SJSA1 (cell line): ENCODE results near the gene GYG1. TPM values are rescaled to one million over a fixed set of nuclear protein-coding genes. Genes with fewer than 3 reads are reported as not detected.
"Not testable (repeated sequence)": the region's sequence is repeated elsewhere in the genome, so short reads cannot be mapped to it uniquely, and the experiment has no call there.

Experiments
- DNase-seq, 2 experiments: peaks; one replicate each; pipeline ENCODE4 v3.0.0-alpha.2; 2015 to 2020; ENCODE audit warnings: low spot score in 2 of 2, low read depth in 1 of 2
- H3K27ac ChIP-seq: fragments of 250-450 bp; sonication (Bioruptor Pico); 2 replicates; pipeline ENCODE4 v1.5.1; 2020; ENCODE audit warnings: mild to moderate bottlenecking, moderate library complexity
- H3K27me3 ChIP-seq: fragments of 250-450 bp; sonication (Bioruptor Pico); replicated peaks from 2 replicates; pipeline ENCODE4 v1.5.1; 2020; ENCODE audit warnings: mild to moderate bottlenecking, moderate library complexity
- H3K36me3 ChIP-seq: fragments of 250-450 bp; sonication (Bioruptor Pico); 2 replicates; pipeline ENCODE4 v1.5.1; 2020; ENCODE audit warnings: mild to moderate bottlenecking
- H3K4me1 ChIP-seq: fragments of 250-450 bp; sonication (Bioruptor Pico); replicated peaks from 2 replicates; pipeline ENCODE4 v1.6.1; 2021; ENCODE audit warnings: mild to moderate bottlenecking
- H3K4me3 ChIP-seq: fragments of 250-450 bp; sonication (Bioruptor Pico); 2 replicates; pipeline ENCODE4 v1.5.1; 2020; ENCODE audit warnings: mild to moderate bottlenecking
- H3K9me3 ChIP-seq: fragments of 250-450 bp; sonication (Bioruptor Pico); replicated peaks from 2 replicates; pipeline ENCODE4 v1.5.1; 2020; ENCODE audit warnings: mild to moderate bottlenecking
- total RNA-seq: library from RNA; depleted of rRNA; stranded (reverse); fragments of >200 nt; shearing (Covaris generic); gene quantifications from 2 replicates; pipeline ENCODE4 v1.2.3, GENCODE V29; 2014

The GYG1 gene
- total RNA-seq, 1 experiment from 2014 or later = 14.1 TPM

- H3K36me3 ChIP-seq = no peaks in the 10 kb centered on the region
- H3K9me3 ChIP-seq = no peaks in the 10 kb centered on the region
- H3K27me3 ChIP-seq = no peaks in the 10 kb centered on the region
- no peak overlapping the region for H3K27ac ChIP-seq
- H3K4me3 ChIP-seq = no peak overlapping the region
- no peak for DNase-seq
- no peaks in the 10 kb centered on the region for H3K4me1 ChIP-seq
Measured at GRCh38 chr3:148964809-148965208, 26.5 kb upstream of the GYG1 start.

- H3K9me3 ChIP-seq = no peaks in the 10 kb centered on the region
- no peak overlapping the region for H3K4me3 ChIP-seq
- no peak overlapping the region for H3K27ac ChIP-seq
- H3K27me3 ChIP-seq = no peaks in the 10 kb centered on the region
- no peaks in the 10 kb centered on the region for H3K36me3 ChIP-seq
- no peak for DNase-seq
- H3K4me1 ChIP-seq = no peaks in the 10 kb centered on the region
Measured at GRCh38 chr3:148968321-148968720, 23.0 kb upstream of the GYG1 start.

DNA sequence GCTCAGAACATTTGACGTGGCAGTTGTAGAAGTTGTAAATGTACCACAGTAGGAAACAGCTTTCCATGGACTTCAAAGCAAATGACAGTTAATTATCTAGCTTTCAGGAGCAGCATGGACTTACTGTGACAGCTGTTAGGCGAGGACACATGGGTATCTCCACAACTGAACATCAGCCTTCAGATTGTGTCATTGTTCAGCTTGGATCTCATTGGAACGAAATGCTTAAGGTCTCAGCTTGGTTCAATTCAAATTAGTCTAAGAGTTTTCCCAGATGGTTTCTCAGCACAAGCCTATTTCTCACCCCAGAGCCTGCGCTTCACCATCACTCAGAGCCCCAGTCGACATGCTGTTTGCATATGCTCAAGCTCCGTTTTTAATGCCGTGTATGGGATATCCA lies 21.1 kb upstream of the GYG1 start:
- Histone ChIP-seq H3K36me3 (no peaks in the 10 kb centered on the region), H3K27me3 (no peaks in the 10 kb centered on the region), H3K4me3 (no peak overlapping the region), H3K27ac (no peak overlapping the region), H3K4me1 (no peaks in the 10 kb centered on the region), H3K9me3 (no peaks in the 10 kb centered on the region)
- no peak for DNase-seq

GRCh38 chr3:148971401-148972163 lies 19.8 kb upstream of the GYG1 start:
- Histone ChIP-seq H3K4me3 (no peak overlapping the region), H3K4me1 (no peaks in the 10 kb centered on the region), H3K27ac (no peak overlapping the region), H3K27me3 (no peaks in the 10 kb centered on the region), H3K36me3 (no peaks in the 10 kb centered on the region), H3K9me3 (no peaks in the 10 kb centered on the region)
- no peak for DNase-seq

DNA sequence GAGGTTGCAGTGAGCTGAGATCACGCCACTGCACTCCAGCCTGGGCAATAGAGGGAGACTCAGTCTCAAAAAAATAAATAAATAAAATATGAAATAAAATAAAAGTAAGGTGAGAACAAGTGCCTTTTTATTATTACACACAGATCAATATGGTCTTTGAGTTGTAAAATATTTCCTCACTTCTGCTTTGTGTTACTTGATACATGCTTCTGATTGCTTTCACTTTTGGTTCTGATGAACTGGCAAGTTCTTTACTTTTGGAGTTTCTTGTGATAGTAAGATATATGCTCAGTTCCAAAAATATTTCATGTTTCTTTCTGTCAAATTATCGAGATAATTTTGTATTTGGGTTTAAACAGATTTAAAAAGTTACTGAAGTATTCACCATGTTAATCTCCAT lies 16.6 kb upstream of the GYG1 start:
- no peak for DNase-seq
- Histone ChIP-seq H3K4me3 (peak overlapping the region; percentile 16), H3K27me3 (no peaks in the 10 kb centered on the region), H3K36me3 (no peaks in the 10 kb centered on the region), H3K4me1 (no peaks in the 10 kb centered on the region), H3K27ac (no peak overlapping the region), H3K9me3 (no peaks in the 10 kb centered on the region)

- no peaks in the 10 kb centered on the region for H3K4me1 ChIP-seq
- peak overlapping the region; percentile 16 for H3K4me3 ChIP-seq
- no peak for DNase-seq
- no peaks in the 10 kb centered on the region for H3K27me3 ChIP-seq
- no peaks in the 10 kb centered on the region for H3K36me3 ChIP-seq
- no peaks in the 10 kb centered on the region for H3K9me3 ChIP-seq
- H3K27ac ChIP-seq = no peak overlapping the region
Measured at GRCh38 chr3:148975248-148975647, 16.1 kb upstream of the GYG1 start.

- no peak for DNase-seq
- H3K9me3 ChIP-seq = no peaks in the 10 kb centered on the region
- H3K4me1 ChIP-seq = no peaks in the 10 kb centered on the region
- no peaks in the 10 kb centered on the region for H3K36me3 ChIP-seq
- H3K27ac ChIP-seq = no peak overlapping the region
- no peak overlapping the region for H3K4me3 ChIP-seq
- H3K27me3 ChIP-seq = no peaks in the 10 kb centered on the region
Measured at GRCh38 chr3:148975696-148976095, 15.6 kb upstream of the GYG1 start.

DNA sequence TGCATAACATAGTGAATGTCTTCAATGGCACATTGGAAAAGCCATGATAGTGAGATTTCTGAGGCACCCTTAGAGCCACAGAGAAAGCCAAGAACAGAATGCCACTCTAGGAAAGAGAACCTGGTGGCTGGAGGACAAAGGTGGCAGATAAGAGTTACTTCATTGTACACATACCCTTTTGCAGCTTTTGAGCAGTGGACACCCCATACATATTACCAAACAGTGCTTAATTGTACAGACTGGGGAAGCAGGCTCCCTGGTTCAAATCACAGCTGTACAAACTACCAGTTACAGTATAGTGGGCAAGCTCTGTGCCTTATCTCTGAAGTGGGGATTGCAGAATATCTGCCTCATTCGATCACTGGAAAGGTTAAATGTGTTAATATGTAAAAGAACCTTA lies 10.1 kb upstream of the GYG1 start:
- Histone ChIP-seq H3K27ac (no peak overlapping the region), H3K4me1 (no peaks in the 10 kb centered on the region), H3K36me3 (no peaks in the 10 kb centered on the region), H3K27me3 (no peaks in the 10 kb centered on the region), H3K4me3 (no peak overlapping the region), H3K9me3 (no peaks in the 10 kb centered on the region)
- no peak for DNase-seq

DNA sequence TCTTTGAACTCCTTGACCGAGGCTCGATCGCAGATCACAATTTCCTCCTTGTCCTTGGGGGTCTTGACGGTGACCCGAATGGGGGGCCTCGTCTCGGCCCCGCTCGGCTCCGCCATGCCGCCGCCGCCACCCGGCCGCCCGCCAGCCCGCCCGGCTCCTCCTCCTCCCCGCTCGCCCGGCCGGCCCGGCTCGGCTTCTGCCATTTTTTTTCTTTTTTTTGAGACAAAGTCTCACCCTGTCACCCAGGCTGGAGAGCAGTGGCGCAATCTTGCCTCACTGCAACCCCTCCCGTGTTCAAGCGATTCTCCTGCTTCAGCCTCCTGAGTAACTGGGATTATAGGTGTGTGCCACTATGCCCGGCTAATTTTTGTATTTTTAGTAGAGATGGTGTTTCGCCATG lies 3.8 kb upstream of the GYG1 start:
- H3K4me3 ChIP-seq, H3K36me3 ChIP-seq, DNase-seq, H3K4me1 ChIP-seq, H3K9me3 ChIP-seq, H3K27ac ChIP-seq, H3K27me3 ChIP-seq: not testable (repeated sequence)

- Histone ChIP-seq H3K4me1 (peaks cover 9% of the 10 kb centered on the region; the same call in 1 of the 2 replicates), H3K27ac (no peak overlapping the region)
- no peak for DNase-seq
Measured at GRCh38 chr3:148990236-148990635, 1.1 kb upstream of the GYG1 start.

GRCh38 chr3:148992027-148992634 lies 791 bp downstream of the GYG1 start:
- peak; percentile 20 to 49 for DNase-seq
- Histone ChIP-seq H3K4me3 (peak overlapping the region; percentile 80), H3K9me3 (no peaks in the 10 kb centered on the region), H3K4me1 (peaks cover 9% of the 10 kb centered on the region; the same call in 1 of the 2 replicates), H3K36me3 (peaks cover 12% of the 10 kb centered on the region), H3K27ac (peak overlapping the region; percentile 64), H3K27me3 (no peaks in the 10 kb centered on the region)

More at GRCh38 chr3:148990236-148990635, 1.1 kb upstream of the GYG1 start:
- H3K36me3 ChIP-seq = peaks cover 5% of the 10 kb centered on the region
- H3K4me3 ChIP-seq = no peak overlapping the region
- no peaks in the 10 kb centered on the region for H3K9me3 ChIP-seq
- no peaks in the 10 kb centered on the region for H3K27me3 ChIP-seq

DNA sequence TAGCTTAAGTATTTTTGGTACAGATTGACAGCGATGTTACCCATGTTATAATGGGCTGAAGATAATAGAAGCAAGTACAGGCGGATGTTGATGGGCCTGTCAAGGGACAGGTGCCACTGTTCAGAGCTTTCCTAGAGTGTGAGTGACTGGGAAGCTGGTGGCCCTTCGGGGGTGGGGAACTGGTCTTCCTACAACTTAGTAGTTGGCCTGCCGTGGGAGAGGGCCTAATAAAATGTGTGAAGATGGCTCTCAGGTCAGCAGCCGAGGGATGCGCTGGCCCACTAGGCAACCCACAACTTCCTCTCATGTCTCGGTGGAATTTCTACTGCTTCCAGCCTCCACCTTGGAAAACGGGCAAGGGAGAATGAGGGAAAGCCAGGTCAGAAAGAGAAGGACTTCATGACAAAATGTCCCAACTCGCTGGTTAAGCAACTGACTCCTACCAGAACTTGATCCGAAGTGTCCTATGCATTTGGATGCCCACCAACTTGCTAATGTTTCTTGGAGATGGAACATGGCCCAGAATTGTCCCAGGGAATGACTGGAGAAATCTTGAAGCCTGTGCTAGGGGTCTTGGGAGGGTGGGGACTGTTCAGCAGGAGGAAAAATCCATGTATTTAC lies 1.4 kb downstream of the GYG1 start:
- H3K4me3 ChIP-seq = peak overlapping the region; percentile 80
- peaks cover 9% of the 10 kb centered on the region; the same call in 1 of the 2 replicates for H3K4me1 ChIP-seq
- H3K27ac ChIP-seq = no peak overlapping the region

GRCh38 chr3:148997623-148998022 lies 6.3 kb downstream of the GYG1 start:
- peaks cover under 1% of the 10 kb centered on the region; the same call in 1 of the 2 replicates for H3K4me1 ChIP-seq
- peaks cover 10% of the 10 kb centered on the region for H3K36me3 ChIP-seq
- no peak for DNase-seq
- H3K27ac ChIP-seq = no peak overlapping the region
- H3K4me3 ChIP-seq = no peak overlapping the region
- H3K9me3 ChIP-seq = no peaks in the 10 kb centered on the region
- no peaks in the 10 kb centered on the region for H3K27me3 ChIP-seq

More for the DNA sequence above, 1.4 kb downstream of the GYG1 start:
- DNase-seq = no peak
- Histone ChIP-seq H3K36me3 (peaks cover 12% of the 10 kb centered on the region), H3K27me3 (no peaks in the 10 kb centered on the region), H3K9me3 (no peaks in the 10 kb centered on the region)

DNA sequence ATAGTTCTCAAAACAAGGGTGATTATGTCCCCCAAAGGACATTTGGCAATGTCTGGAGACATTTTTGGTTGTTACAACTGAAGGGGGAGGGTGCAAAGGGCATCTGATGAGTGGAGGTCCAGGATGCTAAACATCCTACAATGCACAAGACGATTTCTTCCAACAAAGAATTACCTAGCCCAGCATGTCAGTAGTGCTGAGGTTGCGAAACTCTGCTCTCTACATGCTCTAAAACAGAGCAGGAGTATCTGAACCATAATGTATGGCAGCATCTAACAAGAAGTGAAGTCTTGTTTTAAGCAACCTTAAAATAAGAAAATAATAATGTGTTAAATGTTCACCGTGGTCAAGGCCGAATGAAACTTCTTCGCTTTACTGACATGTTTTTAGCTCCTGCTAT lies 7.0 kb downstream of the GYG1 start:
- no peaks in the 10 kb centered on the region for H3K4me1 ChIP-seq
- H3K9me3 ChIP-seq = no peaks in the 10 kb centered on the region
- peaks cover 10% of the 10 kb centered on the region for H3K36me3 ChIP-seq
- no peak overlapping the region for H3K4me3 ChIP-seq
- H3K27ac ChIP-seq = no peak overlapping the region
- DNase-seq = no peak
- H3K27me3 ChIP-seq = no peaks in the 10 kb centered on the region
